Activated CD4-positive, alpha-beta T cell treated with anti-CD3 and anti-CD28 coated beads, Interleukin-2, amount 10 ng/mL, durations not matched to agents 24 days and 14 days (primary cell): ENCODE results near the gene CCDC9B. TPM values are rescaled to one million over a fixed set of nuclear protein-coding genes. Genes with fewer than 3 reads are reported as not detected.

Source experiments
- DNase-seq: peaks from one replicate; pipeline ENCODE4 v3.0.0; 2022
- H3K27ac Mint-ChIP-seq: one replicate; pipeline ENCODE4 v1.8.0; 2022; ENCODE audit warnings: mild to moderate bottlenecking, mixed read lengths
- H3K27me3 Mint-ChIP-seq: one replicate; pipeline ENCODE4 v1.8.0; 2022; ENCODE audit warnings: mixed read lengths
- H3K36me3 Mint-ChIP-seq: one replicate; pipeline ENCODE4 v1.8.0; 2022; ENCODE audit warnings: low read depth, mild to moderate bottlenecking, mixed read lengths
- H3K4me1 Mint-ChIP-seq: one replicate; pipeline ENCODE4 v1.8.0; 2021; ENCODE audit warnings: mixed read lengths
- H3K4me3 Mint-ChIP-seq: one replicate; pipeline ENCODE4 v1.8.0; 2022; ENCODE audit warnings: mild to moderate bottlenecking, moderate library complexity, mixed read lengths
- H3K9me3 Mint-ChIP-seq: one replicate; pipeline ENCODE4 v1.8.0; 2021; ENCODE audit warnings: mixed read lengths
- intact Hi-C: fragments of 100-400 bp; cut with micrococcal nuclease; formaldehyde crosslinking; loops from one replicate; pipeline ENCODE4 v1.15.1; 2023
- total RNA-seq: library from RNA; stranded (reverse); gene quantifications from 2 replicates; pipeline ENCODE4 v1.2.3, GENCODE V29; 2022

Gene CCDC9B
- total RNA-seq, 1 donor from 2014 or later = 0.54 TPM

- no peak for DNase-seq
- no peak overlapping the region for H3K27ac Mint-ChIP-seq
- no peaks in the 10 kb centered on the region for H3K36me3 Mint-ChIP-seq
- no peaks in the 10 kb centered on the region for H3K27me3 Mint-ChIP-seq
- peaks cover 2% of the 10 kb centered on the region for H3K4me1 Mint-ChIP-seq
- intact Hi-C loops = no loop called here
- no peak overlapping the region for H3K4me3 Mint-ChIP-seq
- no peaks in the 10 kb centered on the region for H3K9me3 Mint-ChIP-seq
Observed at GRCh38 chr15:40345225-40345866, 4.6 kb upstream of the CCDC9B start.

- Mint-ChIP-seq H3K36me3 (no peaks in the 10 kb centered on the region), H3K27ac (no peak overlapping the region), H3K9me3 (no peaks in the 10 kb centered on the region), H3K4me3 (no peak overlapping the region), H3K27me3 (no peaks in the 10 kb centered on the region), H3K4me1 (peaks cover 2% of the 10 kb centered on the region)
- intact Hi-C loops = loop anchor here (1.0 kb wide), 2 partner anchors 14 to 78 kb away; partner anchors contain the start of gene DISP2
- peak; percentile 91 for DNase-seq
Observed at GRCh38 chr15:40344631-40345120, 3.9 kb upstream of the CCDC9B start.

DNA sequence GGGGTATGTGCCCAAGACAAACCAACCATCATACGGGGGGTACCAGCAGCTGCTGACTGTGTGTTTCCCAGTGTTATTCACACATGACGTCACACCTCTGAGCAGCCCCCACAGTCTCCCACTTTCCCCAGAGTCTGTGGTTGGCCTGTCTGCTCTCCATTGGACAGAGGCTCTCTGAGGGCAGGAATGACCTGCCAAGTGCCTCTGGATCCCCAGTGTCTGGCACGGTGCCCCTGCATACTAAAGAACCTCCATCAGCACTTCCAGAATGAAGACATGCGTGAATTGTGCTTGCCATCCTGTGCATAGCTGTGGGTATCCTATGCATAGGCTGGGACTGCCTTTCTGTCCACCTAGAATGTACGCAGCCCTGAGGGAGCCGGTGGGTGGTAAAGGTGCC, 3.5 kb upstream of the CCDC9B start:
- no peak for DNase-seq
- peaks cover 2% of the 10 kb centered on the region for H3K4me1 Mint-ChIP-seq
- intact Hi-C loops = loop anchor here (1.0 kb wide), 2 partner anchors 14 to 78 kb away; partner anchors contain the start of gene DISP2
- H3K27me3 Mint-ChIP-seq = no peaks in the 10 kb centered on the region
- no peak overlapping the region for H3K4me3 Mint-ChIP-seq
- no peak overlapping the region for H3K27ac Mint-ChIP-seq
- no peaks in the 10 kb centered on the region for H3K36me3 Mint-ChIP-seq
- H3K9me3 Mint-ChIP-seq = no peaks in the 10 kb centered on the region

- H3K27me3 Mint-ChIP-seq = no peaks in the 10 kb centered on the region
- H3K9me3 Mint-ChIP-seq = no peaks in the 10 kb centered on the region
- no peak for DNase-seq
- intact Hi-C loops = no loop called here
- no peaks in the 10 kb centered on the region for H3K36me3 Mint-ChIP-seq
- no peak overlapping the region for H3K4me3 Mint-ChIP-seq
- H3K4me1 Mint-ChIP-seq = peaks cover 3% of the 10 kb centered on the region
- H3K27ac Mint-ChIP-seq = no peak overlapping the region
Observed at GRCh38 chr15:40343512-40343911, 2.8 kb upstream of the CCDC9B start.

- intact Hi-C loops = no loop called here
- Mint-ChIP-seq H3K27me3 (no peaks in the 10 kb centered on the region), H3K36me3 (no peaks in the 10 kb centered on the region), H3K4me1 (peaks cover 8% of the 10 kb centered on the region), H3K9me3 (no peaks in the 10 kb centered on the region), H3K27ac (no peak overlapping the region), H3K4me3 (no peak overlapping the region)
- DNase-seq = no peak
Observed at GRCh38 chr15:40342416-40343320, 1.9 kb upstream of the CCDC9B start.

DNA sequence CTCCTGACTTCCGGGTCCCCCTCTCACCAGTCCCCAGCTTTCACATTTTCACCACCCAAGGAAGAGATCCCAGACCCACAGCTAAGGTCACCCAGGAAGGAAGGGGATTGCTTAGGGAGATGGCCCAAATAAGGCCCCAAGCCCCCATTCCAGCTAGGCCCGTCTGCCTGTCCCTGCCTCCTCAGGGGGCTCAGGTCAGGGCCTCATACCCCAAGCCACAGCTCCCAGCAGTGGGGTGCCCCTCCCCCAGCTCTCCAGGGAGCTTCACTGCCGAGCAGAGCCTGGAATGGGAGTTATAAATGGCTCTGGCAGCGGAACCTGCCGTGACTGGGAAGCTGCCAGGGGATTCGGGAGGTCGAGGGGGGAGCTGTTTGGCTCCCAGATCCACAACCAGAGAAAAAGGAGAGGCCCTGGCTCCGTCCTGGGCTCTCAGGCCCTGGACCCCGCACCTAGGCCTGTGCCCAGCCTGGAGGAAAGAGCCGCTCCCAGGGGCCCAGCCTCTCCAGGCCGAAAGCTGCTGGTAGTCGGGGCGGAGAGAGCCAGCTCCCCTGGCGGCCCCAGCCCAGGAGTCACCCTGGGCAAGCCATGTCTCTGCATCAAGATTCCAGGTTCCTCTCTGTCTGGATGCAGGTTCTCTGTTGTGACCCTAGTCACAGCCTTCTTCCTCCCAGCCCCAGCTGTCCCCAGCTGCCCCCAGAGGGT, 550 bp downstream of the CCDC9B start:
- Mint-ChIP-seq H3K4me1 (peaks cover 8% of the 10 kb centered on the region), H3K36me3 (no peaks in the 10 kb centered on the region), H3K27ac (no peak overlapping the region), H3K27me3 (no peaks in the 10 kb centered on the region), H3K4me3 (no peak overlapping the region), H3K9me3 (no peaks in the 10 kb centered on the region)
- DNase-seq = no peak
- intact Hi-C loops = no loop called here

DNA sequence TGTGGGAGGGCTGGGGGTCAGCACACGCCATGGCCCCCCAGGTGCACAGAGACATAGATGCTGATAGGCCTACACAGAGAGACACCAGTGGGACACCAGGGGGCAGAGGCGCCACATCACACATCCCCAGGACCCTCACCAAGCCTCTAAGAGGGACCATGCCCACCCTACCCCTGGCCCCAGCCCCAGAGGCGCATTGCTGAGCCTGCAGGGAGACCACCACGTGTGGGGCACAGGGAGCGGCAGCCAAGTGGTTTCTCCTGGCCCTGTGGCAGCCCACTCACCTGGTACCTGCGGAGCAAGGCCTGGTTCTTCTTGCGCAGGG, 1.2 kb downstream of the CCDC9B start:
- peaks cover 8% of the 10 kb centered on the region for H3K4me1 Mint-ChIP-seq
- H3K4me3 Mint-ChIP-seq = no peak overlapping the region
- no peak overlapping the region for H3K27ac Mint-ChIP-seq
- no peaks in the 10 kb centered on the region for H3K9me3 Mint-ChIP-seq
- H3K36me3 Mint-ChIP-seq = no peaks in the 10 kb centered on the region
- no peak for DNase-seq
- intact Hi-C loops = no loop called here
- no peaks in the 10 kb centered on the region for H3K27me3 Mint-ChIP-seq

- no peaks in the 10 kb centered on the region for H3K36me3 Mint-ChIP-seq
- no peak for DNase-seq
- H3K4me3 Mint-ChIP-seq = no peak overlapping the region
- H3K4me1 Mint-ChIP-seq = peaks cover 10% of the 10 kb centered on the region
- no peak overlapping the region for H3K27ac Mint-ChIP-seq
- no peaks in the 10 kb centered on the region for H3K9me3 Mint-ChIP-seq
- intact Hi-C loops = loop anchor here (1.0 kb wide), 2 partner anchors 16 to 60 kb away; partner anchors contain the start of gene INAFM2
- H3K27me3 Mint-ChIP-seq = no peaks in the 10 kb centered on the region
Observed at GRCh38 chr15:40338921-40339620, 1.7 kb downstream of the CCDC9B start.

- intact Hi-C loops = loop anchor here (1.0 kb wide), 2 partner anchors 15 to 59 kb away; partner anchors contain the start of gene INAFM2
- Mint-ChIP-seq H3K36me3 (no peaks in the 10 kb centered on the region), H3K4me3 (no peak overlapping the region), H3K4me1 (peaks cover 13% of the 10 kb centered on the region), H3K27ac (no peak overlapping the region), H3K27me3 (no peaks in the 10 kb centered on the region), H3K9me3 (no peaks in the 10 kb centered on the region)
- DNase-seq = peak; percentile 94
Observed at GRCh38 chr15:40338041-40338657, 2.6 kb downstream of the CCDC9B start.

- no peak for DNase-seq
- Mint-ChIP-seq H3K27ac (no peak overlapping the region), H3K36me3 (no peaks in the 10 kb centered on the region), H3K4me3 (no peak overlapping the region), H3K4me1 (peaks cover 13% of the 10 kb centered on the region), H3K9me3 (no peaks in the 10 kb centered on the region), H3K27me3 (no peaks in the 10 kb centered on the region)
- intact Hi-C loops = no loop called here
Observed at GRCh38 chr15:40337597-40337996, 3.1 kb downstream of the CCDC9B start.

- no peak overlapping the region for H3K27ac Mint-ChIP-seq
- H3K9me3 Mint-ChIP-seq = no peaks in the 10 kb centered on the region
- H3K4me1 Mint-ChIP-seq = peaks cover 13% of the 10 kb centered on the region
- intact Hi-C loops = no loop called here
- no peak overlapping the region for H3K4me3 Mint-ChIP-seq
- H3K36me3 Mint-ChIP-seq = no peaks in the 10 kb centered on the region
- peak; percentile 66 for DNase-seq
- H3K27me3 Mint-ChIP-seq = no peaks in the 10 kb centered on the region
Observed at GRCh38 chr15:40336744-40337122, 4.0 kb downstream of the CCDC9B start.

GRCh38 chr15:40335938-40336743, 4.6 kb downstream of the CCDC9B start:
- Mint-ChIP-seq H3K4me3 (no peak overlapping the region), H3K27me3 (no peaks in the 10 kb centered on the region), H3K4me1 (peaks cover 13% of the 10 kb centered on the region), H3K27ac (peak overlapping the region; percentile 48), H3K36me3 (no peaks in the 10 kb centered on the region), H3K9me3 (no peaks in the 10 kb centered on the region)
- intact Hi-C loops = no loop called here
- no peak for DNase-seq
